ENCODE results near the gene NOA1.
"Not testable (repeated sequence)": the region's sequence is repeated elsewhere in the genome, so short reads cannot be mapped to it uniquely, and the experiment has no call there.

DNA sequence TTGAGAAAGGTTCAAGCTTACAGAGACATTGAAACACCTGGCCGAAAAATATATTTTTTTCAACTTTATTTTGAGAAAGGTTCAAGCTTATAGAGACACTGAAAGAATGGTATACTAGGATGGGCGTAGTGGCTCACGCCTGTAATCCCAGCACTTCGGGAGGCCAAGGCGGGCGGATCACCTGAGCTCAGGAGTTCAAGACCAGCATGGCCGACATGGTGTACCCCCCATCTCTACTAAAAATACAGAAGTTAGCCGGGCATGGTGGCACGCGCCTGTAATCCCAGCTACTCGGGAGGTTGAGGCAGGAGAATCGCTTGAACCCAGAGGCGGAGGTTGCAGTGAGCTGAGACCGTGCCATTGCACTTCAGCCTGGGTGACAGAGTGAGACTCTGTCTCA lies 37.6 kb downstream of the NOA1 start:
- TF ChIP-seq, protein P1, sequence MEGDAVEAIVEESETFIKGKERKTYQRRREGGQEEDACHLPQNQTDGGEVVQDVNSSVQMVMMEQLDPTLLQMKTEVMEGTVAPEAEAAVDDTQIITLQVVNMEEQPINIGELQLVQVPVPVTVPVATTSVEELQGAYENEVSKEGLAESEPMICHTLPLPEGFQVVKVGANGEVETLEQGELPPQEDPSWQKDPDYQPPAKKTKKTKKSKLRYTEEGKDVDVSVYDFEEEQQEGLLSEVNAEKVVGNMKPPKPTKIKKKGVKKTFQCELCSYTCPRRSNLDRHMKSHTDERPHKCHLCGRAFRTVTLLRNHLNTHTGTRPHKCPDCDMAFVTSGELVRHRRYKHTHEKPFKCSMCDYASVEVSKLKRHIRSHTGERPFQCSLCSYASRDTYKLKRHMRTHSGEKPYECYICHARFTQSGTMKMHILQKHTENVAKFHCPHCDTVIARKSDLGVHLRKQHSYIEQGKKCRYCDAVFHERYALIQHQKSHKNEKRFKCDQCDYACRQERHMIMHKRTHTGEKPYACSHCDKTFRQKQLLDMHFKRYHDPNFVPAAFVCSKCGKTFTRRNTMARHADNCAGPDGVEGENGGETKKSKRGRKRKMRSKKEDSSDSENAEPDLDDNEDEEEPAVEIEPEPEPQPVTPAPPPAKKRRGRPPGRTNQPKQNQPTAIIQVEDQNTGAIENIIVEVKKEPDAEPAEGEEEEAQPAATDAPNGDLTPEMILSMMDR (IDR thresholded peaks at IDR 0.05; ENCODE audit: insufficient read depth, low read length, poor library complexity, severe bottlenecking): not testable (repeated sequence)
- TF ChIP-seq EZH2phosphoT487 (conservative IDR thresholded peaks at IDR 0.05; ENCODE audit: low read length): not testable (repeated sequence)
